Bronchial epithelial cell (primary cell): ENCODE data around the gene SLC22A15. TPM values are rescaled to one million over a fixed set of nuclear protein-coding genes. Genes with fewer than 3 reads are reported as not detected.

Source experiments
- DNase-seq: peaks from one replicate; pipeline ENCODE4 v3.0.0-alpha.2; 2010; ENCODE audit warnings: low read depth
- FAIRE-seq: peaks from 2 replicates; lab custom pipeline; 2011; peaks lifted over from hg19 to GRCh38; lab: Jason Lieb, UNC
- H3K27me3 ChIP-seq: 2 replicates; pipeline ENCODE4 v1.5.1; 2011; ENCODE audit warnings: low read length; ENCODE audit not compliant: control insufficient read depth, insufficient read depth
- H3K36me3 ChIP-seq: 2 replicates; pipeline ENCODE4 v1.5.1; 2011; ENCODE audit warnings: low read length; ENCODE audit not compliant: control insufficient read depth, insufficient read depth
- H3K4me3 ChIP-seq: 2 replicates; pipeline ENCODE4 v1.5.1; 2011; ENCODE audit warnings: mild to moderate bottlenecking, low read depth, low read length, control low read depth
- CTCF ChIP-seq: IDR thresholded peaks from 2 replicates; pipeline ENCODE4 v1.5.1; 2011; ENCODE audit warnings: mild to moderate bottlenecking, moderate library complexity, low read length, control low read depth, inconsistent platforms; ENCODE audit not compliant: insufficient read depth, severe bottlenecking
- total RNA-seq: library from RNA; depleted of rRNA; stranded (reverse); fragments of >200 nt; gene quantifications from 2 replicates; pipeline ENCODE4 v1.2.1, GENCODE V29; 2014

The SLC22A15 gene
- total RNA-seq, 1 donor from 2014 or later: 22.6 TPM

DNA sequence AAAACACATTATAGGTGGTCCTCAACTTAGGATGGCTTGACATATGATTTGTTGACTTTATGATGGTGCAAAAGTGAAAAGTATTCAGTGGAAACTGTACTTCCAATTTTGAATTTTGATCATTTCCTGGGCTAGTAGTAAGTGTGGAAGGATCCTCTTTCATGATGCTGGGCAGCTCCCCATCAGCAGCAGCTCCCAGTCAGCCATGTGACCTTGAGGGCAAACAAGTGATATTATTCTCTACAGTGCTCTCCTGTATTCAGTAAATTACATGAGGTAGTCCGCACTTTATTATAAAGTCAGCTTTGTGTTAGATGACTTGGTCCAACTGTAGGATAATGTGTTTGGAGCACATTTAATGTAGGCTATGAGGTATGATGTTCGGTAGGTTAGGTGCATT is 36.4 kb downstream of the SLC22A15 start:
- no peak overlapping the region for H3K4me3 ChIP-seq
- H3K27me3 ChIP-seq: no peaks in the 10 kb centered on the region
- TF ChIP-seq CTCF: no peak
- DNase-seq (no peak), FAIRE-seq (no peak)
- peaks cover 7% of the 10 kb centered on the region for H3K36me3 ChIP-seq

DNA sequence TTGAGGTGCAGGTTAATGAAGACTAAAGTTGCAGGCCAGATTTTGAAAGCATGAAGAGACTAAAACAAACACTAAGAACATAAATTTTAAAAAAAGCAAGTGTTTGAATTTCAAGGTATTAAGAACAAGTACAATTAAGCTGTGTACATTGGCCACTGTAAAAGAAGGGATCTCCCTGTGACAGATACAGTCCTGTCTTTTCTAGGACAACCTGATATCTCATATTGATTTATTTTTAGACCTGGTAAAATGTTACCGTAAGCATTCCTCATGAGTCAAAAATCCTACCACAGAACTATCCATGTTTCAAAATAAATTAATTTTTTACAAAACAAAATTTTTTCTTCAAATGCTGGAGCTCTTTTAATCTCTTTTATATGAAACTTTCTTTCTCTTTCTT is 39.4 kb downstream of the SLC22A15 start:
- Histone ChIP-seq H3K4me3 (no peak overlapping the region), H3K36me3 (peaks cover 5% of the 10 kb centered on the region), H3K27me3 (no peaks in the 10 kb centered on the region)
- DNase-seq: no peak
- no peak for FAIRE-seq
- TF ChIP-seq CTCF: no peak

GRCh38 chr1:116018007-116018406 is 41.7 kb downstream of the SLC22A15 start:
- Histone ChIP-seq H3K36me3 (peaks cover 14% of the 10 kb centered on the region), H3K27me3 (no peaks in the 10 kb centered on the region), H3K4me3 (no peak overlapping the region)
- TF ChIP-seq CTCF: no peak
- DNase-seq (no peak), FAIRE-seq (no peak)

GRCh38 chr1:116019653-116020253 is 43.4 kb downstream of the SLC22A15 start:
- no peaks in the 10 kb centered on the region for H3K27me3 ChIP-seq
- TF ChIP-seq CTCF: no peak
- H3K36me3 ChIP-seq: peaks cover 16% of the 10 kb centered on the region
- FAIRE-seq: no peak
- DNase-seq: no peak
- no peak overlapping the region for H3K4me3 ChIP-seq

GRCh38 chr1:116020668-116021272 is 44.5 kb downstream of the SLC22A15 start:
- DNase-seq: peak; percentile 64
- TF ChIP-seq CTCF: peak; percentile 68
- H3K36me3 ChIP-seq: peaks cover 16% of the 10 kb centered on the region
- H3K4me3 ChIP-seq: no peak overlapping the region
- no peaks in the 10 kb centered on the region for H3K27me3 ChIP-seq
- FAIRE-seq: no peak
